Stimulated activated CD8-positive, alpha-beta memory T cell treated with anti-CD3 and anti-CD28 coated beads, Interleukin-7, amount 100 ng/mL, for 24 hours (primary cell): Measurements from ENCODE around the gene EIF4EBP3.

Experiments used
- DNase-seq: peaks from one replicate; pipeline ENCODE4 v3.0.0-alpha.2; 2020; ENCODE audit warnings: low read depth

The EIF4EBP3 gene

GRCh38 chr5:140557136-140557805 is 9.8 kb downstream of the EIF4EBP3 start, which contains the start of gene SRA1:
SRA1 (minus strand) TSS chr5:140557473; CDS start chr5:140557452, 21 bp downstream.
- DNase-seq, result peak; percentile 77

- DNase-seq, result no peak
Observed at GRCh38 chr5:140557965-140558364, 10.5 kb downstream of the EIF4EBP3 start.

- no peak for DNase-seq
Observed at GRCh38 chr5:140558542-140558941, 11.1 kb downstream of the EIF4EBP3 start.

- no peak for DNase-seq
Observed at GRCh38 chr5:140560227-140560626, 12.8 kb downstream of the EIF4EBP3 start.

- DNase-seq, result no peak
Observed at GRCh38 chr5:140561753-140562523, 14.5 kb downstream of the EIF4EBP3 start.

- DNase-seq, result no peak
Observed at GRCh38 chr5:140563596-140563995, 16.1 kb downstream of the EIF4EBP3 start.

GRCh38 chr5:140564196-140565023 is 16.9 kb downstream of the EIF4EBP3 start, which contains the start of the genes APBB3 and SLC35A4:
APBB3 (minus strand) TSS chr5:140564598; CDS start chr5:140564245, 353 bp downstream.
SLC35A4 (plus strand) TSS chr5:140564828; CDS start chr5:140567170, 2,342 bp downstream.
- DNase-seq, result peak; percentile 95

- DNase-seq, result no peak
Observed at GRCh38 chr5:140565024-140565779, 17.7 kb downstream of the EIF4EBP3 start.

GRCh38 chr5:140565780-140566095 is 18.3 kb downstream of the EIF4EBP3 start:
- DNase-seq, result no peak

GRCh38 chr5:140566665-140567064 is 19.2 kb downstream of the EIF4EBP3 start:
- no peak for DNase-seq

- DNase-seq, result no peak
Observed at GRCh38 chr5:140567136-140567818, 19.8 kb downstream of the EIF4EBP3 start.

- no peak for DNase-seq
Observed at GRCh38 chr5:140567871-140568270, 20.4 kb downstream of the EIF4EBP3 start.

- no peak for DNase-seq
Observed at GRCh38 chr5:140568443-140569063, 21.1 kb downstream of the EIF4EBP3 start.

GRCh38 chr5:140569197-140569596 is 21.7 kb downstream of the EIF4EBP3 start:
- DNase-seq, result no peak

GRCh38 chr5:140570058-140570457 is 22.6 kb downstream of the EIF4EBP3 start:
- DNase-seq, result no peak

GRCh38 chr5:140570488-140570887 is 23.0 kb downstream of the EIF4EBP3 start:
- no peak for DNase-seq

- DNase-seq, result no peak
Observed at GRCh38 chr5:140571105-140571504, 23.6 kb downstream of the EIF4EBP3 start.

- no peak for DNase-seq
Observed at GRCh38 chr5:140573683-140574082, 26.2 kb downstream of the EIF4EBP3 start.

GRCh38 chr5:140574165-140574564 is 26.7 kb downstream of the EIF4EBP3 start:
- DNase-seq, result no peak

GRCh38 chr5:140575309-140575708 is 27.8 kb downstream of the EIF4EBP3 start:
- no peak for DNase-seq

- DNase-seq, result no peak
Observed at GRCh38 chr5:140576776-140577201, 29.3 kb downstream of the EIF4EBP3 start.
